ENCODE results near the gene HOXA3.

Gene HOXA3

GRCh38 chr7:27130540-27131389 is 21.6 kb downstream of the HOXA3 start, which contains the start of gene HOXA4:
TSS of gene HOXA4 (minus strand) at chr7:27130757. CDS start at chr7:27130733, 24 bp downstream.
- Mint-ChIP-seq H3K4me1 (ENCODE audit: low read depth) (peaks cover 23% of the 10 kb centered on the region), H3K27ac (no peak within 1 kb of the TSS), H3K36me3 (ENCODE audit: low read depth) (no peaks in the 10 kb centered on the region), H3K9me3 (peaks cover 2% of the 10 kb centered on the region), H3K27me3 (peaks cover 81% of the 10 kb centered on the region), H3K4me3 (peak within 1 kb of the TSS; percentile 62)
- peak; percentile 84 for DNase-seq

DNA sequence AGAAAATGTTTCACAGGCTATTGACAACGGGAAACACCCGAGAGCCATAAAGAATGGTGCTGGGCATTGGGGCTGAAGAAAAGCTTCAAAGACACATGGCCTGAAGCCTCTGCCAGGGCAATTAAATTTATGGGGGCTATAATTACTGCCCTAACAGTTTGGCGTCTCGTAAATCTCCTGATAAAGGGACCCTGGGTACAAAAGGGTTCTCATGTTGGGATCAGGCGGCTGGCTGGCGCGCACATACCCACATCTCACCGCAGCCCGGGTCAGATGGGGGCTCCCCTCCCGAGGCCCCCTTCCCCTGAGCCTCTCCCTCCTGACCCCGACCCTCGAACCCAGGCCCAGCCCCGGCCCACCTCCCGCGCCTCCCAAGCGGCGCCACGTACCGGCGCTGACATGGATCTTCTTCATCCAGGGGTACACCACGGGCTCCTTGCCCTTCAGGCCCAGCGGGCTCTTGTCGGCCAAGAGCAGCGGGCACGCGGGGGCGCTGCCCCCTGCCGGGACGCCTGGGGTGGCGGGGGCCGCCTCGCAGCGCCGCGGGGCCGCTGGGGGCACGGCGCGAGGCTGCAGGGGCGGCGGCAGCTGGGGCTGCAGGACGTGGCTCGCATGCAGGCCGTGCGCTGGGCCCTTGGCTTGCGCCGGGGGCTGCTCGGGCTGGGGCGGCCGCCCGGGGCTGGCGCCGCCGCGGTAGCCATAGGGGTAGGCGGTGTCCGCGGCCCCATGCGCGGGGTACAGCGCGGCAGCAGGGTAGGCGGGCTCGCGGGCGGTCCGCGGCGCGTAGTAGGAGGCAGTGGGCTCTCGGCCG is 22.4 kb downstream of the HOXA3 start:
- H3K27me3 Mint-ChIP-seq: peaks cover 82% of the 10 kb centered on the region
- peaks cover 2% of the 10 kb centered on the region for H3K9me3 Mint-ChIP-seq
- peaks cover 16% of the 10 kb centered on the region for H3K4me1 Mint-ChIP-seq (ENCODE audit: low read depth)
- H3K36me3 Mint-ChIP-seq (ENCODE audit: low read depth): no peaks in the 10 kb centered on the region
- DNase-seq: peak; percentile 40
- H3K27ac Mint-ChIP-seq: no peak overlapping the region
- H3K4me3 Mint-ChIP-seq: no peak overlapping the region

DNA sequence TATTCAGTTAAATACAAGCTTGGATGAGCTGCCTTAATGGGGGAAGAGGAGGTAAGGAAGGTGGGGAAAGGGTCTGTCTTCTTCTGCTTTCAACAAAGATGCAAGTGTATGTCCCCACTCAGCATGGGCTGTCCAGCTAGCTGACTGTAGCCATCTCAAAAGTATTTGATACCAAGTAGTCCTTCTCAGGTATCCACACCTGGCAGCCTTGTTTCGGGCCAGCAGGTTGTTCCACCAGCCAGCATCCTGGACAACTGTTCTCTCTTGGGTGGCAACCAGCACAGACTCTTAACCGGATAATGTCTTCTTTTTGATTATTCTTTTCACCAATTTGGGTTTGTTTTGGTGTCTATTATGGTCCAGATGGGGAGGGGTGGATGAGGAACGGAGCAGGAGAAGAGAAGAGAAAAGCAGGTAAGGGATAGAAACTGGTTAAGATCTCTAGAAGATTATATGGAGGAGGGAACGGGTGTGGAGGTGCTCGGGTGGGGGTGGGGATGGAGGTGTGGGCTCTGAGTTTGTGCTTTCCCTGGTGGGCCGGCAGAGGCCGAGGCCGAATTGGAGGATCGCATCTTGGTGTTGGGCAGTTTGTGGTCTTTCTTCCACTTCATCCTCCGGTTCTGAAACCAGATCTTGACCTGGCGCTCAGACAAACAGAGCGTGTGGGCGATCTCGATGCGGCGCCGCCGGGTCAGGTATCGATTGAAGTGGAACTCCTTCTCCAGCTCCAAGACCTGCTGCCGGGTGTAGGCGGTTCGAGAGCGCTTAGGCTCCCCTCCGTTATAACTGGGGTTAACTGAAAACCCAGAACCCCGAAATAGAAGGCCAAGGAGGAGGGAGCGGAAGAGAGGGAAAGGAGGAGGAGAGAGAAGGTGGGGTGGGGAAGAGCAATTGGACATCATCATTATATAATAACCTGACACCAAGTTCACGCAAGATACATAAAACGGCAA is 23.3 kb downstream of the HOXA3 start:
- H3K4me3 Mint-ChIP-seq: no peak overlapping the region
- no peak for DNase-seq
- no peak overlapping the region for H3K27ac Mint-ChIP-seq
- no peaks in the 10 kb centered on the region for H3K36me3 Mint-ChIP-seq (ENCODE audit: low read depth)
- H3K9me3 Mint-ChIP-seq: no peaks in the 10 kb centered on the region
- H3K4me1 Mint-ChIP-seq (ENCODE audit: low read depth): peaks cover 8% of the 10 kb centered on the region
- H3K27me3 Mint-ChIP-seq: peaks cover 83% of the 10 kb centered on the region

GRCh38 chr7:27128034-27128433 is 24.3 kb downstream of the HOXA3 start:
- peaks cover 78% of the 10 kb centered on the region for H3K27me3 Mint-ChIP-seq
- H3K4me3 Mint-ChIP-seq: no peak overlapping the region
- peaks cover 3% of the 10 kb centered on the region for H3K4me1 Mint-ChIP-seq (ENCODE audit: low read depth)
- no peaks in the 10 kb centered on the region for H3K9me3 Mint-ChIP-seq
- H3K27ac Mint-ChIP-seq: no peak overlapping the region
- H3K36me3 Mint-ChIP-seq (ENCODE audit: low read depth): no peaks in the 10 kb centered on the region
- no peak for DNase-seq

- no peak overlapping the region for H3K27ac Mint-ChIP-seq
- peaks cover 3% of the 10 kb centered on the region for H3K4me1 Mint-ChIP-seq (ENCODE audit: low read depth)
- peaks cover 67% of the 10 kb centered on the region for H3K27me3 Mint-ChIP-seq
- no peaks in the 10 kb centered on the region for H3K36me3 Mint-ChIP-seq (ENCODE audit: low read depth)
- H3K9me3 Mint-ChIP-seq: no peaks in the 10 kb centered on the region
- H3K4me3 Mint-ChIP-seq: no peak overlapping the region
- no peak for DNase-seq
These were observed 25.6 kb downstream of the HOXA3 start for GRCh38 chr7:27126596-27127327.

DNA sequence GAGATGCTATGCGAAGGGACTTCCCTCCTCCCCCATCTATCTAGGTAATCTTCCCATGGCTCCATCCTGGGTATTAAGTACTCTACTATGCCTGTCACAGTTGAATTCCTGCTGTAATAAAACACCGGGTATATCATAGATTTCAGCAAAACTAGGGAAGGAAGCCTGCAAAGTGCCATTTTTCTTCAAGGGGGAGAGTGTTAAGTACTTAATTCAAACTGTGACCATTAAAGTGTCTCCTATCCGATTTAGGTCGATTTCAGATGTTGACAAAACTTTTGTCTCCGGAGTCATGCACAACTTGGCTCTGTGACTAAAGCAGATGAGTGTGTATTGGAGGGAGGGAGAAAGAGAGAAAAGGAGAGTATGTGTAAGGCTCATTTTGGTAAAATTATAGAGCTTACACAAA is 26.4 kb downstream of the HOXA3 start:
- Mint-ChIP-seq H3K4me3 (no peak overlapping the region), H3K27me3 (peaks cover 60% of the 10 kb centered on the region), H3K9me3 (no peaks in the 10 kb centered on the region), H3K4me1 (ENCODE audit: low read depth) (no peaks in the 10 kb centered on the region), H3K36me3 (ENCODE audit: low read depth) (no peaks in the 10 kb centered on the region), H3K27ac (no peak overlapping the region)
- no peak for DNase-seq

DNA sequence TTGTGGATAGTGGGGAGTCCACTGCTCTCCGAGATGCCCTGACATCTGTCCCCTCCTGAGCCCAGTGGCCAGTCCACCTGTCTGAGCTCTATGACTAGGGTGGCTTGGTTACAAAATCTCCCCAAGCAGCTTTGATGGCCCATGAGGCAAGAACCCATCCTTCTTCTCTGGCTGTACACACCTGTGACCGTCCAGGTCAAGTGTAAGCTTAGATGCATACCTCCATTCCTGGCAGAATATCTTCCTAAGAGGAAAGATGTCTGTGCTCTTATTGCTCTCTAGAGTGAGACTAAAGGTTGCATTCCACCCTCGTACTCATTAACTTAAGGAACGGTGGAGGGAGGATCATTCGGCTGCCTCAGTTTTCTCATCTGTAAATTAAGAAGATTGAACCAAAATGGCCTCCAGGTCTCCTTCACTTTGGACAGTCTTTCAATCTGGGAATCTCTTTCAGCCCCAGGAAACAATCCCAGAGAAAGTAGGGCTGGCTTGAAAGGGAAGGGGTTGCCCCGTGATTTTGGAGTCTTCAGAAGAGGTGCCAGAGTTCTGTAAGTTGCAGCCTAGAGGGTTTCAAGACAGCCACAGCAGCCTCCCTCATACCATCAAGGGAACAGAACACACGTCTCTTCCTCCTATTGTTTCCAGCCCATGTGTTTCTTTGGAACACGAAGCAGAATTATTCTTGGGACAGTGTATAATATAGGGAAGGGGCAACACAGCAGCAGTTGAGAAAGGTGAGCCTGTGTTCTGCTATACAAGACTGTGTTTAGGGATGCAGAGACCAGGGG is 27.3 kb downstream of the HOXA3 start:
- H3K4me3 Mint-ChIP-seq: no peak overlapping the region

GRCh38 chr7:27124096-27124901 is 28.1 kb downstream of the HOXA3 start:
- Mint-ChIP-seq H3K4me1 (ENCODE audit: low read depth) (no peaks in the 10 kb centered on the region), H3K27ac (no peak overlapping the region), H3K9me3 (no peaks in the 10 kb centered on the region), H3K4me3 (no peak overlapping the region), H3K27me3 (peaks cover 56% of the 10 kb centered on the region), H3K36me3 (ENCODE audit: low read depth) (no peaks in the 10 kb centered on the region)
- no peak for DNase-seq

More for the DNA sequence above, 27.3 kb downstream of the HOXA3 start:
- no peaks in the 10 kb centered on the region for H3K9me3 Mint-ChIP-seq
- H3K4me1 Mint-ChIP-seq (ENCODE audit: low read depth): no peaks in the 10 kb centered on the region
- no peaks in the 10 kb centered on the region for H3K36me3 Mint-ChIP-seq (ENCODE audit: low read depth)
- H3K27me3 Mint-ChIP-seq: peaks cover 59% of the 10 kb centered on the region
- no peak for DNase-seq
- no peak overlapping the region for H3K27ac Mint-ChIP-seq

DNA sequence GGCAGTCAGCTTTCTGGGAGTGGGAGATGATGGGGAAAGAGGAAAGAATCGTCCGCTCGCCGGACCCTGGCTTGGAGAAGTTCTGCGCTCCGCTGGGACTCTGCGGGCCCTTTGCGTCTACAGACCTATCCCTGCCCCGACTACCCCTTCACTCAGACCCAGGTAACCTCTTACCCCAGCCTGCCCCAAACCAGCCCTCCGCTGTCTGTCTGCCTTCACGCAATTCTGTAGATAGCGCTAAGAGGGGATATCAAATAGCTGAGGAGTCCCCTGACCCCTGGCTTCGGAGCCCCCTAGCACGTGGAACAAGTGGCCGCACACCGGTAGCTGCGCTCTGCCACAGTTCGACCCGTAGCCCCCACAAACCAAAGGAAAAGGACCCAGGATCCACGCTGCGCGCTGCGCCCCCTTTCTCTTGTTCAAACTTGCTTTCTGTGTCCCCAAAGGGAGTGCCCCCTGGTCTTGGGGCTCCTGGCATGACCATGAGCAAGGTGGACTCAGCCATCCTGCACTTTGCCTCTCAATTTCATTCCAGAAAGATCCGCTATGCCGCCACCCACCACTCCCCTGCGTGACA is 28.8 kb downstream of the HOXA3 start:
- DNase-seq: no peak
- no peaks in the 10 kb centered on the region for H3K36me3 Mint-ChIP-seq (ENCODE audit: low read depth)
- H3K27ac Mint-ChIP-seq: no peak overlapping the region
- H3K4me3 Mint-ChIP-seq: no peak overlapping the region
- H3K9me3 Mint-ChIP-seq: no peaks in the 10 kb centered on the region
- peaks cover 49% of the 10 kb centered on the region for H3K27me3 Mint-ChIP-seq
- no peaks in the 10 kb centered on the region for H3K4me1 Mint-ChIP-seq (ENCODE audit: low read depth)

DNA sequence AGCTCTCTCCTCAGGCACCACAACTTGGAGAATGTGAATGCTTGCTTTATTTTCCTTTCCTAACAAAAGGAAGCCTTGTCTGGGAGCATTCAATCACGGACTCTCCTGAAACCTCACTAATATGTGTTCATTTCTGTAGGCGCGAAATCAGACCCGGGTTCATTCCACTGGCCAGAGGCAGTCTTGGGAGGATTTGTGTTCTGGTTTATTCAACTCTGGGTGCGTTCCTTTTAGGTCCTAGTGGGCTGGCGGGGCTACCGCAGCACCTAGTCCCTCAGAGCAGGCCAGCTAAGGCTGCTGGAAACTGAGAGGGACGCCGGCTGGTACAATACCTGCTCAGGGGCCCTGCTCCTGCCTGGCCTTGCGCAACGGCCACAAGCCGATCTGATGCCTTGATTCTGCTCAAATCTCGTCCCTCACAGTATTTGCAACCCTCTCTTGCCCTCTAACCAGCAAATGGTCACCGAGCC is 29.3 kb downstream of the HOXA3 start:
- DNase-seq: no peak
- H3K36me3 Mint-ChIP-seq (ENCODE audit: low read depth): no peaks in the 10 kb centered on the region
- H3K27ac Mint-ChIP-seq: no peak overlapping the region
- no peak overlapping the region for H3K4me3 Mint-ChIP-seq
- H3K4me1 Mint-ChIP-seq (ENCODE audit: low read depth): no peaks in the 10 kb centered on the region
- H3K27me3 Mint-ChIP-seq: peaks cover 47% of the 10 kb centered on the region
- no peaks in the 10 kb centered on the region for H3K9me3 Mint-ChIP-seq

GRCh38 chr7:27122077-27122910 is 30.1 kb downstream of the HOXA3 start:
- no peaks in the 10 kb centered on the region for H3K36me3 Mint-ChIP-seq (ENCODE audit: low read depth)
- peaks cover 43% of the 10 kb centered on the region for H3K27me3 Mint-ChIP-seq
- H3K4me3 Mint-ChIP-seq: no peak overlapping the region
- no peak overlapping the region for H3K27ac Mint-ChIP-seq
- H3K4me1 Mint-ChIP-seq (ENCODE audit: low read depth): no peaks in the 10 kb centered on the region
- no peaks in the 10 kb centered on the region for H3K9me3 Mint-ChIP-seq
- no peak for DNase-seq
